ENCODE measurements around the gene EPS8L3. TPM values are rescaled to one million over a fixed set of nuclear protein-coding genes. Genes with fewer than 3 reads are reported as not detected.
A peak's percentile ranks its signal among the peaks of the same experiment; 100 is the strongest.

The EPS8L3 gene
- total and polyA plus RNA-seq, 9 of the 15 experiments (the other 6 are each of a cell fraction or from before 2014, with no cell fraction given): 0.09 to 0.42 (median 0.14) TPM; not detected in 5

GRCh38 chr1:109725510-109725909, 38.2 kb downstream of the EPS8L3 start (continued):
- no peak for TF ChIP-seq ZHX1 (conservative IDR thresholded peaks at IDR 0.05; ENCODE audit: low read length)
- TF ChIP-seq, protein P1, sequence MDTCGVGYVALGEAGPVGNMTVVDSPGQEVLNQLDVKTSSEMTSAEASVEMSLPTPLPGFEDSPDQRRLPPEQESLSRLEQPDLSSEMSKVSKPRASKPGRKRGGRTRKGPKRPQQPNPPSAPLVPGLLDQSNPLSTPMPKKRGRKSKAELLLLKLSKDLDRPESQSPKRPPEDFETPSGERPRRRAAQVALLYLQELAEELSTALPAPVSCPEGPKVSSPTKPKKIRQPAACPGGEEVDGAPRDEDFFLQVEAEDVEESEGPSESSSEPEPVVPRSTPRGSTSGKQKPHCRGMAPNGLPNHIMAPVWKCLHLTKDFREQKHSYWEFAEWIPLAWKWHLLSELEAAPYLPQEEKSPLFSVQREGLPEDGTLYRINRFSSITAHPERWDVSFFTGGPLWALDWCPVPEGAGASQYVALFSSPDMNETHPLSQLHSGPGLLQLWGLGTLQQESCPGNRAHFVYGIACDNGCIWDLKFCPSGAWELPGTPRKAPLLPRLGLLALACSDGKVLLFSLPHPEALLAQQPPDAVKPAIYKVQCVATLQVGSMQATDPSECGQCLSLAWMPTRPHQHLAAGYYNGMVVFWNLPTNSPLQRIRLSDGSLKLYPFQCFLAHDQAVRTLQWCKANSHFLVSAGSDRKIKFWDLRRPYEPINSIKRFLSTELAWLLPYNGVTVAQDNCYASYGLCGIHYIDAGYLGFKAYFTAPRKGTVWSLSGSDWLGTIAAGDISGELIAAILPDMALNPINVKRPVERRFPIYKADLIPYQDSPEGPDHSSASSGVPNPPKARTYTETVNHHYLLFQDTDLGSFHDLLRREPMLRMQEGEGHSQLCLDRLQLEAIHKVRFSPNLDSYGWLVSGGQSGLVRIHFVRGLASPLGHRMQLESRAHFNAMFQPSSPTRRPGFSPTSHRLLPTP (IDR thresholded peaks at IDR 0.05; ENCODE audit: borderline replicate concordance, extremely low read depth, insufficient read length): no peak
- TF ChIP-seq SMARCE1 (IDR thresholded peaks at IDR 0.05): peak; percentile 88
- no peak for TF ChIP-seq NEUROD1 (IDR thresholded peaks at IDR 0.05; ENCODE audit: borderline replicate concordance, low read depth, low read length, partially characterized antibody)
- no peak for TF ChIP-seq ZNF174 (CRISPR knock-in tag; IDR thresholded peaks at IDR 0.05)
- TF ChIP-seq SPI1 (IDR thresholded peaks at IDR 0.05; ENCODE audit: borderline replicate concordance, low read depth, low read length): no peak
- TF ChIP-seq OTX1 (CRISPR knock-in tag; IDR thresholded peaks at IDR 0.05): no peak
- peak; percentile 83; the same call in 1 of the 2 replicates for TF ChIP-seq MTA3 (IDR thresholded peaks at IDR 0.05; ENCODE audit: borderline replicate concordance)
- no peak for TF ChIP-seq ETS2 (tag; IDR thresholded peaks at IDR 0.05; ENCODE audit: borderline replicate concordance, poor library complexity, severe bottlenecking)
- peak; percentile 95 for TF ChIP-seq ARID1B (IDR thresholded peaks at IDR 0.05)
- TF ChIP-seq BRCA1 (IDR thresholded peaks at IDR 0.05): no peak
- no peak for TF ChIP-seq BRCA1 (CRISPR knock-in tag; IDR thresholded peaks at IDR 0.05)
- TF ChIP-seq ZNF699 (CRISPR knock-in tag; IDR thresholded peaks at IDR 0.05; ENCODE audit: insufficient replicate concordance): no peak
- peak; percentile 82 for TF ChIP-seq ATF7 (IDR thresholded peaks at IDR 0.05)
- TF ChIP-seq TRIM28 (IDR thresholded peaks at IDR 0.05): peak; percentile 92
- TF ChIP-seq E2F3 (CRISPR knock-in tag; IDR thresholded peaks at IDR 0.05): no peak
- TF ChIP-seq, protein P2, sequence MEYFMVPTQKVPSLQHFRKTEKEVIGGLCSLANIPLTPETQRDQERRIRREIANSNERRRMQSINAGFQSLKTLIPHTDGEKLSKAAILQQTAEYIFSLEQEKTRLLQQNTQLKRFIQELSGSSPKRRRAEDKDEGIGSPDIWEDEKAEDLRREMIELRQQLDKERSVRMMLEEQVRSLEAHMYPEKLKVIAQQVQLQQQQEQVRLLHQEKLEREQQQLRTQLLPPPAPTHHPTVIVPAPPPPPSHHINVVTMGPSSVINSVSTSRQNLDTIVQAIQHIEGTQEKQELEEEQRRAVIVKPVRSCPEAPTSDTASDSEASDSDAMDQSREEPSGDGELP (CRISPR knock-in tag; IDR thresholded peaks at IDR 0.05; ENCODE audit: borderline replicate concordance): peak; percentile 45
- TF ChIP-seq LEF1 (IDR thresholded peaks at IDR 0.05): peak; percentile 83; the same call in 1 of the 2 replicates
- TF ChIP-seq ZNF354B (CRISPR knock-in tag; IDR thresholded peaks at IDR 0.05): no peak
- TF ChIP-seq POLR2B (IDR thresholded peaks at IDR 0.05; ENCODE audit: low read depth, partially characterized antibody): no peak
- no peak for TF ChIP-seq HNRNPUL1 (IDR thresholded peaks at IDR 0.05; ENCODE audit: low read length)
- peak; percentile 71 for TF ChIP-seq SMAD4 (CRISPR knock-in tag; conservative IDR thresholded peaks at IDR 0.05)
- no peak for TF ChIP-seq ZFP1 (CRISPR knock-in tag; IDR thresholded peaks at IDR 0.05)
- peak; percentile 51 for TF ChIP-seq CREM (IDR thresholded peaks at IDR 0.05; ENCODE audit: low read depth)
- TF ChIP-seq ZNF431 (CRISPR knock-in tag; IDR thresholded peaks at IDR 0.05): no peak
- peak; percentile 38 for TF ChIP-seq MEIS2 (IDR thresholded peaks at IDR 0.05; ENCODE audit: partially characterized antibody)
- peak; percentile 93 for TF ChIP-seq SOX6 (IDR thresholded peaks at IDR 0.05)
